GM13977 (cell line): ENCODE data around the gene SKP1.

Experiments used
- DNase-seq: peaks from one replicate; pipeline ENCODE4 v3.0.0; 2012; ENCODE audit warnings: low spot score
- CTCF ChIP-seq: IDR thresholded peaks from 2 replicates; pipeline ENCODE4 v1.5.1; 2012; ENCODE audit warnings: mild to moderate bottlenecking, control low read depth; ENCODE audit not compliant: insufficient read depth; ENCODE audit errors: extremely low read depth, missing control alignments
- in situ Hi-C: fragments of 300-500 bp; cut with MboI; formaldehyde crosslinking; loops from one replicate; pipeline ENCODE4 v1.12.0; 2022; ENCODE audit warnings: low sequenced_read_pairs, low pct_unique_long_range_greater_than_20kb, mixed read lengths, inconsistent platforms; ENCODE audit not compliant: unreplicated experiment

SKP1 gene

GRCh38 chr5:134132372-134133187 lies 44.2 kb downstream of the SKP1 start:
- in situ Hi-C loops: no loop called here
- peak; percentile 72 for DNase-seq
- peak; percentile 74 for TF ChIP-seq CTCF

- no peak for DNase-seq
- TF ChIP-seq CTCF: no peak
- in situ Hi-C loops: no loop called here
Measured at GRCh38 chr5:134131578-134132350, 45.0 kb downstream of the SKP1 start.

GRCh38 chr5:134131165-134131564 lies 45.6 kb downstream of the SKP1 start:
- in situ Hi-C loops: no loop called here
- DNase-seq: no peak
- TF ChIP-seq CTCF: no peak

- in situ Hi-C loops: no loop called here
- DNase-seq: no peak
- TF ChIP-seq CTCF: no peak
Measured at GRCh38 chr5:134130239-134130945, 46.4 kb downstream of the SKP1 start.

GRCh38 chr5:134129411-134130238 lies 47.1 kb downstream of the SKP1 start:
- TF ChIP-seq CTCF: no peak
- in situ Hi-C loops: no loop called here
- DNase-seq: no peak

GRCh38 chr5:134128648-134128995 lies 48.1 kb downstream of the SKP1 start:
- no peak for TF ChIP-seq CTCF
- in situ Hi-C loops: no loop called here
- no peak for DNase-seq
